IMR-90 (cell line): ENCODE measurements around the gene RNF149. TPM values are rescaled to one million over a fixed set of nuclear protein-coding genes. Genes with fewer than 3 reads are reported as not detected.

Experiments used
- ATAC-seq: fragments of 200-7000 bp; cut with Tn5 transposase; 2 replicates; pipeline ENCODE4 v1.9.1; 2020; ENCODE audit warnings: low read depth, mild to moderate bottlenecking, moderate library complexity
- BruUV-seq: library from RNA; stranded (reverse); fragments of 400-500 nt; replicated peaks from 2 replicates; lab custom pipeline; 2021; lab: Mats Ljungman, UMichigan
- CTCF ChIA-PET: fragments of 300-600 bp; formaldehyde crosslinking; extraction: SDS; loops from one replicate; lab custom pipeline; 2021; ENCODE audit warnings: antibody characterized with exemption; lab: Yijun Ruan, JAX
- POLR2A ChIA-PET: fragments of 300-600 bp; sonication (Branson Sonifier 250); formaldehyde crosslinking; loops from one replicate; lab custom pipeline; 2022; ENCODE audit warnings: antibody characterized with exemption; ENCODE audit not compliant: unreplicated experiment; lab: Charles Lee
- DNase-seq: peaks from one replicate; pipeline ENCODE4 v3.0.0; 2013
- H2AFZ ChIP-seq: replicated peaks from 2 replicates; pipeline ENCODE3; 2013; ENCODE audit warnings: low read length, mild to moderate bottlenecking; ENCODE audit not compliant: poor library complexity
- H2AK5ac ChIP-seq: 2 replicates; pipeline ENCODE4 v1.6.1; 2013; ENCODE audit warnings: low read depth, low read length, inconsistent platforms
- H2AK9ac ChIP-seq: replicated peaks from 2 replicates; pipeline ENCODE3; 2013; ENCODE audit warnings: mild to moderate bottlenecking, low read depth, low read length, moderate library complexity; ENCODE audit not compliant: poor library complexity
- H2BK120ac ChIP-seq: 2 replicates; pipeline ENCODE4 v1.6.1; 2013; ENCODE audit warnings: low read depth, low read length, inconsistent platforms
- H2BK15ac ChIP-seq: 3 replicates; pipeline ENCODE4 v1.6.1; 2013; ENCODE audit warnings: low read depth, low read length, inconsistent platforms
- H2BK20ac ChIP-seq: 2 replicates; pipeline ENCODE4 v1.6.1; 2013; ENCODE audit warnings: low read depth, mild to moderate bottlenecking, inconsistent platforms, low read length, moderate library complexity
- H2BK5ac ChIP-seq: 2 replicates; pipeline ENCODE4 v1.6.1; 2013; ENCODE audit warnings: mild to moderate bottlenecking, low read depth, low read length, inconsistent platforms; ENCODE audit not compliant: poor library complexity, severe bottlenecking
- H3K14ac ChIP-seq: replicated peaks from 2 replicates; pipeline ENCODE4 v1.6.1; 2013; ENCODE audit warnings: low read depth, low read length, inconsistent platforms
- H3K18ac ChIP-seq: 2 replicates; pipeline ENCODE4 v1.6.1; 2013; ENCODE audit warnings: low read depth, low read length, control low read depth
- H3K23ac ChIP-seq: 2 replicates; pipeline ENCODE4 v1.6.1; 2013; ENCODE audit warnings: low read depth, low read length, inconsistent platforms
- H3K27ac ChIP-seq: 2 replicates; pipeline ENCODE4 v1.5.1; 2013; ENCODE audit warnings: mild to moderate bottlenecking, control low read depth, low read length; ENCODE audit not compliant: insufficient read depth
- H3K27me3 ChIP-seq: 2 replicates; pipeline ENCODE4 v1.6.1; 2013; ENCODE audit warnings: low read length; ENCODE audit not compliant: control insufficient read depth, insufficient read depth
- H3K36me3 ChIP-seq: 2 replicates; pipeline ENCODE4 v1.6.1; 2013; ENCODE audit warnings: low read length, mixed read lengths; ENCODE audit not compliant: control insufficient read depth, insufficient read depth
- H3K4ac ChIP-seq: 2 replicates; pipeline ENCODE4 v1.6.1; 2013; ENCODE audit warnings: low read depth, low read length, inconsistent platforms
- H3K4me1 ChIP-seq: 2 replicates; pipeline ENCODE4 v1.6.1; 2013; ENCODE audit warnings: low read length, mixed read lengths; ENCODE audit not compliant: control insufficient read depth, insufficient read depth
- H3K4me2 ChIP-seq: 2 replicates; pipeline ENCODE4 v1.6.1; 2013; ENCODE audit warnings: low read depth, mild to moderate bottlenecking, control low read depth, low read length, moderate library complexity
- H3K4me3 ChIP-seq: 2 replicates; pipeline ENCODE4 v1.5.1; 2013; ENCODE audit warnings: low read depth, mild to moderate bottlenecking, control low read depth, low read length, moderate library complexity; ENCODE audit not compliant: insufficient read depth
- H3K56ac ChIP-seq: 2 replicates; pipeline ENCODE4 v1.6.1; 2013; ENCODE audit warnings: low read length, inconsistent platforms; ENCODE audit not compliant: insufficient read depth; ENCODE audit errors: extremely low read depth
- H3K79me1 ChIP-seq, 2 experiments: 2 replicates each; pipeline ENCODE4 v1.6.1; 2013; ENCODE audit warnings: low read length in 2 of 2, inconsistent platforms in 1 of 2, low read depth in 1 of 2
- H3K9ac ChIP-seq: 2 replicates; pipeline ENCODE4 v1.6.1; 2013; ENCODE audit warnings: low read depth, low read length, control low read depth
- H3K9me1 ChIP-seq: 2 replicates; pipeline ENCODE4 v1.6.1; 2013; ENCODE audit warnings: low read length, inconsistent platforms; ENCODE audit not compliant: insufficient read depth
- H3K9me3 ChIP-seq: 2 replicates; pipeline ENCODE4 v1.6.1; 2013; ENCODE audit warnings: low read length; ENCODE audit not compliant: control insufficient read depth, insufficient read depth
- H4K20me1 ChIP-seq: 2 replicates; pipeline ENCODE4 v1.6.1; 2013; ENCODE audit warnings: low read length, inconsistent platforms; ENCODE audit not compliant: insufficient read depth
- H4K5ac ChIP-seq: 2 replicates; pipeline ENCODE4 v1.6.1; 2013; ENCODE audit warnings: mild to moderate bottlenecking, low read depth, low read length, control low read depth
- H4K8ac ChIP-seq, 2 experiments: 2 replicates each; pipeline ENCODE4 v1.6.1; 2013; ENCODE audit warnings: low read depth in 2 of 2, low read length in 2 of 2, control low read depth in 1 of 2, inconsistent platforms in 1 of 2
- H4K91ac ChIP-seq: 2 replicates; pipeline ENCODE4 v1.6.1; 2013; ENCODE audit warnings: low read depth, low read length, inconsistent platforms; ENCODE audit not compliant: insufficient read depth
- BHLHE40 ChIP-seq: fragments of 150-350 bp; IDR thresholded peaks from 2 replicates; pipeline ENCODE4 v1.6.1; 2016; ENCODE audit warnings: mild to moderate bottlenecking, low read depth, low read length
- CHD1 ChIP-seq: IDR thresholded peaks from 2 replicates; pipeline ENCODE4 v1.6.1; 2012; ENCODE audit warnings: low read depth, low read length, improper control_type of control experiment
- CTCF ChIP-seq: conservative IDR thresholded peaks from 2 replicates; pipeline ENCODE4 v1.5.1; 2012; ENCODE audit warnings: mild to moderate bottlenecking, low read depth, low read length, improper control_type of control experiment
- FOS ChIP-seq: fragments of 150-350 bp; IDR thresholded peaks from 2 replicates; pipeline ENCODE4 v1.6.1; 2016; ENCODE audit warnings: low read depth, low read length
- MAZ ChIP-seq: IDR thresholded peaks from 2 replicates; pipeline ENCODE4 v1.6.1; 2012; ENCODE audit warnings: low read depth, mild to moderate bottlenecking, low read length, improper control_type of control experiment, moderate library complexity, borderline replicate concordance
- MXI1 ChIP-seq: IDR thresholded peaks from 2 replicates; pipeline ENCODE4 v1.6.1; 2012; ENCODE audit warnings: low read depth, mild to moderate bottlenecking, low read length, moderate library complexity, borderline replicate concordance
- POLR2A ChIP-seq: IDR thresholded peaks from 2 replicates; pipeline ENCODE4 v1.6.1; 2012; ENCODE audit warnings: mild to moderate bottlenecking, low read depth, low read length
- RAD21 ChIP-seq: IDR thresholded peaks from 2 replicates; pipeline ENCODE4 v1.6.1; 2012; ENCODE audit warnings: low read length, improper control_type of control experiment
- RCOR1 ChIP-seq: IDR thresholded peaks from 2 replicates; pipeline ENCODE4 v1.6.1; 2012; ENCODE audit warnings: mild to moderate bottlenecking, low read length, improper control_type of control experiment; ENCODE audit not compliant: insufficient replicate concordance
- RFX5 ChIP-seq: IDR thresholded peaks from 2 replicates; pipeline ENCODE4 v1.8.0; 2012; ENCODE audit warnings: low read depth, mild to moderate bottlenecking, low read length, moderate library complexity
- SMC3 ChIP-seq: fragments of 150-350 bp; IDR thresholded peaks from 2 replicates; pipeline ENCODE4 v1.6.1; 2016; ENCODE audit warnings: low read depth, mild to moderate bottlenecking, antibody characterized with exemption, low read length, moderate library complexity
- WGBS, 2 experiments: methylation state at CpG; one replicate each; pipeline versions ENCODE4 v1.1.5 to v1.1.7; 2013; ENCODE audit warnings: missing lambda C conversion rate in 2 of 2; ENCODE audit not compliant: insufficient read length in 1 of 2; ENCODE audit errors: extremely low coverage in 2 of 2; 5-methylcytosine and 5-hydroxymethylcytosine counted together
- dilution Hi-C: fragments of 300-500 bp; cut with HindIII; formaldehyde crosslinking; loops from one replicate; pipeline ENCODE4 v1.14.3; 2018; ENCODE audit warnings: low sequenced_read_pairs; ENCODE audit not compliant: unreplicated experiment
- in situ Hi-C: fragments of 300-500 bp; cut with MboI; formaldehyde crosslinking; loops from 3 replicates; pipeline ENCODE4 v1.14.3; 2019; ENCODE audit warnings: low sequenced_read_pairs, inconsistent platforms, mixed read lengths
- intact Hi-C: fragments of 100-400 bp; cut with micrococcal nuclease; formaldehyde crosslinking; loops from 2 replicates; pipeline ENCODE4 v1.10.0; 2022
- polyA plus RNA-seq, 3 experiments: library from polyadenylated mRNA; depleted of rRNA; stranded (reverse); fragments of >200 nt; gene quantifications; 2 replicates each; pipeline ENCODE4 v1.2.3, GENCODE V29; 2012; ENCODE audit warnings: low replicate concordance in 1 of 3
- total RNA-seq: library from RNA; depleted of rRNA; stranded (reverse); fragments of >200 nt; gene quantifications from 2 replicates; pipeline ENCODE4 v1.2.3, GENCODE V29; 2012

The RNF149 gene
- total and polyA plus RNA-seq, 2 of the 4 experiments (the other 2 are of a cell fraction), result 14.5 to 18.6 TPM

GRCh38 chr2:101302016-101302415 is 6.5 kb downstream of the RNF149 start:
- no peak overlapping the region for H3K9ac ChIP-seq
- no peak overlapping the region for H2AK9ac ChIP-seq
- no TSS peak for BruUV-seq
- H3K36me3 ChIP-seq, result peaks cover 3% of the 10 kb centered on the region; the same call in 1 of the 2 replicates
- H3K27me3 ChIP-seq, result no peaks in the 10 kb centered on the region
- no peak overlapping the region for H2BK5ac ChIP-seq
- H3K23ac ChIP-seq, result no peak overlapping the region
- no peak overlapping the region for H4K5ac ChIP-seq
- H3K4ac ChIP-seq, result no peak overlapping the region
- intact Hi-C loops (no loop called here), in situ Hi-C loops (no loop called here), dilution Hi-C loops (no loop called here)
- H2AFZ ChIP-seq, result no peak overlapping the region
- H3K18ac ChIP-seq, result no peak overlapping the region
- no peak overlapping the region for H4K91ac ChIP-seq
- H3K9me1 ChIP-seq, result peaks cover 16% of the 10 kb centered on the region
- no peak overlapping the region for H2BK20ac ChIP-seq
- no CpG with 5 or more reads among the region's 4 CpGs for WGBS, 2 experiments
- CTCF ChIA-PET, result interaction anchor here (1.1 kb wide), 1 partner anchor 67 kb away, joined by 3 read pairs; no protein-coding TSS in a partner anchor
- no peak for TF ChIP-seq CTCF
- no peak for TF ChIP-seq MAZ
- no peak for TF ChIP-seq CHD1
- no peak for TF ChIP-seq RCOR1
- TF ChIP-seq SMC3, result no peak
- no peak for TF ChIP-seq FOS
- no peak for TF ChIP-seq BHLHE40
- no peak for TF ChIP-seq RAD21
- no peak for TF ChIP-seq POLR2A
- no peak for TF ChIP-seq RFX5
- no peak for TF ChIP-seq MXI1
- H3K56ac ChIP-seq, result no peak overlapping the region
- POLR2A ChIA-PET, result no interaction called here
- no peak overlapping the region for H2AK5ac ChIP-seq
- ATAC-seq (no peak), DNase-seq (no peak)
- no peak overlapping the region for H3K14ac ChIP-seq
- H4K8ac ChIP-seq, result no peak overlapping the region
- H3K79me1 ChIP-seq, result peaks cover 28 to 91% of the 10 kb centered on the region in 2 experiments
- H2BK15ac ChIP-seq, result no peak overlapping the region
- H3K27ac ChIP-seq, result no peak overlapping the region
- H3K4me1 ChIP-seq, result peaks cover 8% of the 10 kb centered on the region
- H3K4me3 ChIP-seq, result no peak overlapping the region
- H3K9me3 ChIP-seq, result no peaks in the 10 kb centered on the region
- no peak overlapping the region for H2BK120ac ChIP-seq
- no peak overlapping the region for H3K4me2 ChIP-seq
- peaks cover 83% of the 10 kb centered on the region for H4K20me1 ChIP-seq
